IMR-90 (cell line): ENCODE results near the gene C19orf33. TPM values are rescaled to one million over a fixed set of nuclear protein-coding genes. Genes with fewer than 3 reads are reported as not detected.
A peak's percentile ranks its signal among the peaks of the same experiment; 100 is the strongest.

Experiments used
- ATAC-seq: fragments of 200-7000 bp; cut with Tn5 transposase; 2 replicates; pipeline ENCODE4 v1.9.1; 2020; ENCODE audit warnings: low read depth, mild to moderate bottlenecking, moderate library complexity
- BruUV-seq: library from RNA; stranded (reverse); fragments of 400-500 nt; replicated peaks from 2 replicates; lab custom pipeline; 2021; lab: Mats Ljungman, UMichigan
- CTCF ChIA-PET: fragments of 300-600 bp; formaldehyde crosslinking; extraction: SDS; loops from one replicate; lab custom pipeline; 2021; ENCODE audit warnings: antibody characterized with exemption; lab: Yijun Ruan, JAX
- POLR2A ChIA-PET: fragments of 300-600 bp; sonication (Branson Sonifier 250); formaldehyde crosslinking; loops from one replicate; lab custom pipeline; 2022; ENCODE audit warnings: antibody characterized with exemption; ENCODE audit not compliant: unreplicated experiment; lab: Charles Lee
- DNase-seq: peaks from one replicate; pipeline ENCODE4 v3.0.0; 2013
- H2AFZ ChIP-seq: replicated peaks from 2 replicates; pipeline ENCODE3; 2013; ENCODE audit warnings: low read length, mild to moderate bottlenecking; ENCODE audit not compliant: poor library complexity
- H2AK5ac ChIP-seq: 2 replicates; pipeline ENCODE4 v1.6.1; 2013; ENCODE audit warnings: low read depth, low read length, inconsistent platforms
- H2AK9ac ChIP-seq: replicated peaks from 2 replicates; pipeline ENCODE3; 2013; ENCODE audit warnings: mild to moderate bottlenecking, low read depth, low read length, moderate library complexity; ENCODE audit not compliant: poor library complexity
- H2BK120ac ChIP-seq: 2 replicates; pipeline ENCODE4 v1.6.1; 2013; ENCODE audit warnings: low read depth, low read length, inconsistent platforms
- H2BK15ac ChIP-seq: 3 replicates; pipeline ENCODE4 v1.6.1; 2013; ENCODE audit warnings: low read depth, low read length, inconsistent platforms
- H2BK20ac ChIP-seq: 2 replicates; pipeline ENCODE4 v1.6.1; 2013; ENCODE audit warnings: low read depth, mild to moderate bottlenecking, inconsistent platforms, low read length, moderate library complexity
- H2BK5ac ChIP-seq: 2 replicates; pipeline ENCODE4 v1.6.1; 2013; ENCODE audit warnings: mild to moderate bottlenecking, low read depth, low read length, inconsistent platforms; ENCODE audit not compliant: poor library complexity, severe bottlenecking
- H3K14ac ChIP-seq: replicated peaks from 2 replicates; pipeline ENCODE4 v1.6.1; 2013; ENCODE audit warnings: low read depth, low read length, inconsistent platforms
- H3K18ac ChIP-seq: 2 replicates; pipeline ENCODE4 v1.6.1; 2013; ENCODE audit warnings: low read depth, low read length, control low read depth
- H3K23ac ChIP-seq: 2 replicates; pipeline ENCODE4 v1.6.1; 2013; ENCODE audit warnings: low read depth, low read length, inconsistent platforms
- H3K27ac ChIP-seq: 2 replicates; pipeline ENCODE4 v1.5.1; 2013; ENCODE audit warnings: mild to moderate bottlenecking, control low read depth, low read length; ENCODE audit not compliant: insufficient read depth
- H3K27me3 ChIP-seq: 2 replicates; pipeline ENCODE4 v1.6.1; 2013; ENCODE audit warnings: low read length; ENCODE audit not compliant: control insufficient read depth, insufficient read depth
- H3K36me3 ChIP-seq: 2 replicates; pipeline ENCODE4 v1.6.1; 2013; ENCODE audit warnings: low read length, mixed read lengths; ENCODE audit not compliant: control insufficient read depth, insufficient read depth
- H3K4ac ChIP-seq: 2 replicates; pipeline ENCODE4 v1.6.1; 2013; ENCODE audit warnings: low read depth, low read length, inconsistent platforms
- H3K4me1 ChIP-seq: 2 replicates; pipeline ENCODE4 v1.6.1; 2013; ENCODE audit warnings: low read length, mixed read lengths; ENCODE audit not compliant: control insufficient read depth, insufficient read depth
- H3K4me2 ChIP-seq: 2 replicates; pipeline ENCODE4 v1.6.1; 2013; ENCODE audit warnings: low read depth, mild to moderate bottlenecking, control low read depth, low read length, moderate library complexity
- H3K4me3 ChIP-seq: 2 replicates; pipeline ENCODE4 v1.5.1; 2013; ENCODE audit warnings: low read depth, mild to moderate bottlenecking, control low read depth, low read length, moderate library complexity; ENCODE audit not compliant: insufficient read depth
- H3K56ac ChIP-seq: 2 replicates; pipeline ENCODE4 v1.6.1; 2013; ENCODE audit warnings: low read length, inconsistent platforms; ENCODE audit not compliant: insufficient read depth; ENCODE audit errors: extremely low read depth
- H3K79me1 ChIP-seq, 2 experiments: 2 replicates each; pipeline ENCODE4 v1.6.1; 2013; ENCODE audit warnings: low read length in 2 of 2, inconsistent platforms in 1 of 2, low read depth in 1 of 2
- H3K9ac ChIP-seq: 2 replicates; pipeline ENCODE4 v1.6.1; 2013; ENCODE audit warnings: low read depth, low read length, control low read depth
- H3K9me1 ChIP-seq: 2 replicates; pipeline ENCODE4 v1.6.1; 2013; ENCODE audit warnings: low read length, inconsistent platforms; ENCODE audit not compliant: insufficient read depth
- H3K9me3 ChIP-seq: 2 replicates; pipeline ENCODE4 v1.6.1; 2013; ENCODE audit warnings: low read length; ENCODE audit not compliant: control insufficient read depth, insufficient read depth
- H4K20me1 ChIP-seq: 2 replicates; pipeline ENCODE4 v1.6.1; 2013; ENCODE audit warnings: low read length, inconsistent platforms; ENCODE audit not compliant: insufficient read depth
- H4K5ac ChIP-seq: 2 replicates; pipeline ENCODE4 v1.6.1; 2013; ENCODE audit warnings: mild to moderate bottlenecking, low read depth, low read length, control low read depth
- H4K8ac ChIP-seq, 2 experiments: 2 replicates each; pipeline ENCODE4 v1.6.1; 2013; ENCODE audit warnings: low read depth in 2 of 2, low read length in 2 of 2, control low read depth in 1 of 2, inconsistent platforms in 1 of 2
- H4K91ac ChIP-seq: 2 replicates; pipeline ENCODE4 v1.6.1; 2013; ENCODE audit warnings: low read depth, low read length, inconsistent platforms; ENCODE audit not compliant: insufficient read depth
- BHLHE40 ChIP-seq: fragments of 150-350 bp; IDR thresholded peaks from 2 replicates; pipeline ENCODE4 v1.6.1; 2016; ENCODE audit warnings: mild to moderate bottlenecking, low read depth, low read length
- WGBS, 2 experiments: methylation state at CpG; one replicate each; pipeline versions ENCODE4 v1.1.5 to v1.1.7; 2013; ENCODE audit warnings: missing lambda C conversion rate in 2 of 2; ENCODE audit not compliant: insufficient read length in 1 of 2; ENCODE audit errors: extremely low coverage in 2 of 2; 5-methylcytosine and 5-hydroxymethylcytosine counted together
- dilution Hi-C: fragments of 300-500 bp; cut with HindIII; formaldehyde crosslinking; loops from one replicate; pipeline ENCODE4 v1.14.3; 2018; ENCODE audit warnings: low sequenced_read_pairs; ENCODE audit not compliant: unreplicated experiment
- in situ Hi-C: fragments of 300-500 bp; cut with MboI; formaldehyde crosslinking; loops from 3 replicates; pipeline ENCODE4 v1.14.3; 2019; ENCODE audit warnings: low sequenced_read_pairs, inconsistent platforms, mixed read lengths
- intact Hi-C: fragments of 100-400 bp; cut with micrococcal nuclease; formaldehyde crosslinking; loops from 2 replicates; pipeline ENCODE4 v1.10.0; 2022
- polyA plus RNA-seq, 3 experiments: library from polyadenylated mRNA; depleted of rRNA; stranded (reverse); fragments of >200 nt; gene quantifications; 2 replicates each; pipeline ENCODE4 v1.2.3, GENCODE V29; 2012; ENCODE audit warnings: low replicate concordance in 1 of 3
- total RNA-seq: library from RNA; depleted of rRNA; stranded (reverse); fragments of >200 nt; gene quantifications from 2 replicates; pipeline ENCODE4 v1.2.3, GENCODE V29; 2012

Gene C19orf33
- total and polyA plus RNA-seq, 2 of the 4 experiments (the other 2 are of a cell fraction): 0.80 TPM; not detected in 1

DNA sequence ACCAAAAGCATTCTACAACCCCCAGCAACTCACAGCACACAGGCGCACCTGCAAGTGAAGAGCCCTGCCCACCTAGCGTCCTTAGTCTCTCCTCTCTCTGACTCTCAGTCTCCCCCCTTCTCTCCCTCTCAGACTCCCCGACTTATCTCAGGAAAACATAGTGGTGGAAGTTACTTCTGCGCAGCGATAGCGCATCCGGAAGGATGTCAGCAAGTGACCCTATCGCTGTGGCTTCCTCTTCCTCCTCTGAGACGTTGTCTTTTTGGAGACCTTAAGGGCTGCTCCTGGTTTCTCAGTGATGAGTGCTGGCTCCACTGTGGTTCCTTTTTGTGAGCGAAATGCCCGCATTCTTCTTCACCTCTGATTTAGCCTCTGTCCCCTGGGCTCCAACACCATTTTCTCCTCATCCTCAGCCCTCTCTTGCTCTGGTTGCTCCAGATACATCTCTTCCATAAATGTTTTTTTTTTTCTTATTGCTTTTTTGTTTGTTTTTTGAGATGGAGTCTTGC is 13.1 kb downstream of the C19orf33 start:
- H4K91ac ChIP-seq: 0 out of 2 replicates have a peak overlapping the region, but pooled peaks have one; percentile 20
- no peak overlapping the region for H3K9ac ChIP-seq
- H3K27me3 ChIP-seq: no peaks in the 10 kb centered on the region; the same call in 1 of the 2 replicates
- intact Hi-C loops: no loop called here
- whole genome bisulfite sequencing, 2 experiments: 93% methylated on average over 5 of the region's 11 CpGs; no CpG with 5 or more reads in 1 of the 2 experiments
- peaks cover 6 to 28% of the 10 kb centered on the region in 2 experiments for H3K79me1 ChIP-seq
- no peak overlapping the region for H3K18ac ChIP-seq
- no peak overlapping the region; a peak in 1 of 4 replicates for H4K8ac ChIP-seq
- dilution Hi-C loops: no loop called here
- no peak overlapping the region for H2BK20ac ChIP-seq
- no peak overlapping the region for H4K5ac ChIP-seq
- no peak overlapping the region for H2BK15ac ChIP-seq
- ChIA-PET POLR2A (no interaction called here), CTCF (no interaction called here)
- no peak overlapping the region for H2BK5ac ChIP-seq
- no peak overlapping the region for H3K4ac ChIP-seq
- H2AK9ac ChIP-seq: peak overlapping the region; percentile 59
- H3K4me2 ChIP-seq: no peak overlapping the region
- no peaks in the 10 kb centered on the region for H3K36me3 ChIP-seq
- peak overlapping the region; percentile 4; the same call in 1 of the 2 replicates for H2AK5ac ChIP-seq
- no peak for DNase-seq
- H3K4me1 ChIP-seq: peaks cover 6% of the 10 kb centered on the region
- H3K27ac ChIP-seq: no peak overlapping the region
- no peak overlapping the region for H3K23ac ChIP-seq
- H3K4me3 ChIP-seq: no peak overlapping the region
- H2AFZ ChIP-seq: peak overlapping the region; percentile 37
- H3K56ac ChIP-seq: no peak overlapping the region
- H3K14ac ChIP-seq: no peak overlapping the region
- in situ Hi-C loops: no loop called here
- BruUV-seq: no TSS peak
- no peak overlapping the region for H2BK120ac ChIP-seq
- no peaks in the 10 kb centered on the region for H3K9me3 ChIP-seq
- no peak for ATAC-seq
- TF ChIP-seq BHLHE40: no peak
- no peaks in the 10 kb centered on the region for H4K20me1 ChIP-seq
- 0 out of 2 replicates have a peak, but pooled peaks cover 5% of the 10 kb centered on the region for H3K9me1 ChIP-seq
